Trophoblast cell (in vitro differentiated cells and primary cell): ENCODE data around the gene RPUSD2.

Experiments used
- DNase-seq, 2 donors: peaks; one replicate each; pipeline ENCODE4 v3.0.0-alpha.2; 2016
- H2AFZ ChIP-seq: 2 replicates; pipeline ENCODE4 v1.6.1; 2013; ENCODE audit warnings: low read length, moderate library complexity, mild to moderate bottlenecking; ENCODE audit not compliant: insufficient read depth, poor library complexity
- H2AK5ac ChIP-seq: 2 replicates; pipeline ENCODE4 v1.6.1; 2013; ENCODE audit warnings: mild to moderate bottlenecking, low read length
- H2BK120ac ChIP-seq: 2 replicates; pipeline ENCODE4 v1.6.1; 2013; ENCODE audit warnings: low read length, mild to moderate bottlenecking, moderate library complexity; ENCODE audit not compliant: insufficient read depth, poor library complexity
- H2BK12ac ChIP-seq: 2 replicates; pipeline ENCODE4 v1.6.1; 2013; ENCODE audit warnings: mild to moderate bottlenecking, low read length, moderate library complexity
- H2BK5ac ChIP-seq: 2 replicates; pipeline ENCODE4 v1.6.1; 2013; ENCODE audit warnings: low read length, low read depth, moderate library complexity, mild to moderate bottlenecking; ENCODE audit not compliant: poor library complexity
- H3K14ac ChIP-seq: 2 replicates; pipeline ENCODE4 v1.6.1; 2013; ENCODE audit warnings: mild to moderate bottlenecking, low read length
- H3K18ac ChIP-seq: 2 replicates; pipeline ENCODE4 v1.6.1; 2013; ENCODE audit warnings: mild to moderate bottlenecking, low read length
- H3K23ac ChIP-seq: 2 replicates; pipeline ENCODE4 v1.6.1; 2013; ENCODE audit warnings: low read length
- H3K27ac ChIP-seq: 2 replicates; pipeline ENCODE4 v1.5.1; 2013; ENCODE audit warnings: low read depth, mild to moderate bottlenecking, inconsistent platforms, low read length, moderate library complexity
- H3K27me3 ChIP-seq: 2 replicates; pipeline ENCODE4 v1.6.1; 2013; ENCODE audit warnings: inconsistent platforms, mild to moderate bottlenecking, low read length, moderate library complexity; ENCODE audit not compliant: insufficient read depth
- H3K36me3 ChIP-seq, 2 experiments: 1 replicate in 1 of 2; 2 replicates in 1 of 2; pipeline ENCODE4 v1.6.1; 2013; ENCODE audit warnings: low read length in 2 of 2, mild to moderate bottlenecking in 2 of 2, moderate library complexity in 1 of 2; ENCODE audit not compliant: insufficient read depth in 2 of 2, control insufficient read depth in 1 of 2
- H3K4ac ChIP-seq: 2 replicates; pipeline ENCODE4 v1.6.1; 2013; ENCODE audit warnings: low read depth, mild to moderate bottlenecking, low read length, moderate library complexity
- H3K4me1 ChIP-seq, 2 experiments: 1 replicate in 1 of 2; 2 replicates in 1 of 2; pipeline ENCODE4 v1.6.1; 2013; ENCODE audit warnings: low read length in 2 of 2, mild to moderate bottlenecking in 2 of 2, moderate library complexity in 1 of 2; ENCODE audit not compliant: insufficient read depth in 2 of 2, control insufficient read depth in 1 of 2
- H3K4me2 ChIP-seq: 2 replicates; pipeline ENCODE4 v1.6.1; 2013; ENCODE audit warnings: inconsistent platforms, mild to moderate bottlenecking, low read length, moderate library complexity
- H3K4me3 ChIP-seq: 2 replicates; pipeline ENCODE4 v1.5.1; 2013; ENCODE audit warnings: mild to moderate bottlenecking, low read depth, low read length, inconsistent platforms
- H3K79me1 ChIP-seq: one replicate; pipeline ENCODE4 v1.6.1; 2013; ENCODE audit warnings: low read length
- H3K79me2 ChIP-seq: 2 replicates; pipeline ENCODE4 v1.6.1; 2013; ENCODE audit warnings: low read length, mild to moderate bottlenecking; ENCODE audit not compliant: control insufficient read depth, insufficient read depth, poor library complexity
- H3K9ac ChIP-seq: 2 replicates; pipeline ENCODE4 v1.6.1; 2013; ENCODE audit warnings: mild to moderate bottlenecking, low read length
- H3K9me3 ChIP-seq: 2 replicates; pipeline ENCODE4 v1.6.1; 2013; ENCODE audit warnings: low read depth, mild to moderate bottlenecking, control low read depth, inconsistent platforms, low read length; ENCODE audit not compliant: insufficient read depth
- H4K12ac ChIP-seq: 2 replicates; pipeline ENCODE4 v1.6.1; 2013; ENCODE audit warnings: low read depth, mild to moderate bottlenecking, low read length, moderate library complexity
- H4K8ac ChIP-seq: 2 replicates; pipeline ENCODE4 v1.6.1; 2013; ENCODE audit warnings: low read depth, mild to moderate bottlenecking, low read length, moderate library complexity
- H4K91ac ChIP-seq: one replicate; pipeline ENCODE4 v1.6.1; 2013; ENCODE audit warnings: low read depth, mild to moderate bottlenecking, low read length, moderate library complexity
- WGBS: extraction: QIAGEN DNeasy Blood & Tissue Kit; methylation state at CpG from one replicate; pipeline ENCODE4 v1.1.7; 2013; ENCODE audit warnings: missing lambda C conversion rate; ENCODE audit not compliant: insufficient read length, insufficient coverage; ENCODE audit errors: extremely low coverage; 5-methylcytosine and 5-hydroxymethylcytosine counted together

Gene RPUSD2

DNA sequence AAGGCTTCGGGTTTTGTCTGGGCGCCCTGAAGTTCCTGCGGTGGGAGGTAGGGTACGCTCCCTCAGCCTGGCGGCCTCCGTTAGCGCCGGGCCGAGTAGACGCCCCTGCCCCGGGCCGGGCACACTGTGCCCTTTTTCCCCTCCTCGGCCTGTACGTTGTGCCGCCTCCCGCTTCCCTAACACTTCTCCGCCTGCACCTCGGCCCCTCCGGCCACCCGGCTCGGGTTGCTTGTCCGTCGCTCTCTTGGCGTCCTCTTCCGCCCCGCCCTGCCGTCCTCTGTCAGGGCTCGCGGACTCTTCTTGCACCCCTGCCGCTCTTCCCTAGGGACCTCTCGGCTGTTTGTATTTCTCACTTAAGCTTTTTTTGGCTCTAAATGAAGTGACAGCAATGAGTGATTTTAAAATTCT lies 25.3 kb downstream of the RPUSD2 start:
- no peak overlapping the region for H2AK5ac ChIP-seq
- peak overlapping the region; percentile 85 for H3K9ac ChIP-seq
- no peaks in the 10 kb centered on the region for H3K36me3 ChIP-seq
- no peaks in the 10 kb centered on the region for H3K9me3 ChIP-seq
- peak overlapping the region; percentile 32 for H4K91ac ChIP-seq
- DNase-seq, result peak; percentile 51 to 61
- peak overlapping the region; percentile 96 for H2AFZ ChIP-seq
- peak overlapping the region; percentile 74 for H3K4me2 ChIP-seq
- peak overlapping the region; percentile 92 for H3K4me3 ChIP-seq
- H4K8ac ChIP-seq, result peak overlapping the region; percentile 51
- H3K79me2 ChIP-seq, result peaks cover 5% of the 10 kb centered on the region
- H3K4me1 ChIP-seq, result no peaks in the 10 kb centered on the region
- no peak overlapping the region for H2BK12ac ChIP-seq
- H4K12ac ChIP-seq, result peak overlapping the region; percentile 73
- H3K79me1 ChIP-seq, result peaks cover 3% of the 10 kb centered on the region
- peak overlapping the region; percentile 54 for H3K18ac ChIP-seq
- H3K14ac ChIP-seq, result peak overlapping the region; percentile 59
- no CpG with 5 or more reads among the region's 31 CpGs for WGBS
- H3K27me3 ChIP-seq, result no peaks in the 10 kb centered on the region
- peak overlapping the region; percentile 4 for H2BK120ac ChIP-seq
- no peak overlapping the region for H3K4ac ChIP-seq
- H2BK5ac ChIP-seq, result peak overlapping the region; percentile 94
- H3K27ac ChIP-seq, result peak overlapping the region; percentile 86
- H3K23ac ChIP-seq, result no peak overlapping the region

GRCh38 chr15:40595219-40595618 lies 26.1 kb downstream of the RPUSD2 start:
- H3K79me2 ChIP-seq, result peaks cover 5% of the 10 kb centered on the region
- WGBS, result 100% methylated on average over 4 of the region's 5 CpGs
- H2AFZ ChIP-seq, result no peak overlapping the region
- H3K4me1 ChIP-seq, result no peaks in the 10 kb centered on the region
- no peak overlapping the region for H2BK5ac ChIP-seq
- no peak overlapping the region for H3K14ac ChIP-seq
- H3K9ac ChIP-seq, result no peak overlapping the region
- no peak overlapping the region for H4K91ac ChIP-seq
- no peaks in the 10 kb centered on the region for H3K27me3 ChIP-seq
- H2BK120ac ChIP-seq, result no peak overlapping the region
- no peak overlapping the region for H3K4ac ChIP-seq
- no peak overlapping the region for H3K27ac ChIP-seq
- H3K4me2 ChIP-seq, result peak overlapping the region; percentile 74
- DNase-seq, result no peak
- no peak overlapping the region for H2AK5ac ChIP-seq
- no peak overlapping the region for H3K18ac ChIP-seq
- no peaks in the 10 kb centered on the region for H3K9me3 ChIP-seq
- H2BK12ac ChIP-seq, result no peak overlapping the region
- no peak overlapping the region for H3K23ac ChIP-seq
- no peak overlapping the region for H3K4me3 ChIP-seq
- H3K79me1 ChIP-seq, result peaks cover 3% of the 10 kb centered on the region
- H4K12ac ChIP-seq, result no peak overlapping the region
- H4K8ac ChIP-seq, result no peak overlapping the region
- H3K36me3 ChIP-seq, result no peaks in the 10 kb centered on the region

- H3K14ac ChIP-seq, result no peak overlapping the region
- H3K4me1 ChIP-seq, result no peaks in the 10 kb centered on the region
- no peak overlapping the region for H3K9ac ChIP-seq
- no CpG with 5 or more reads among the region's 5 CpGs for WGBS
- no peak overlapping the region for H2AK5ac ChIP-seq
- no peak overlapping the region for H4K8ac ChIP-seq
- H3K4me3 ChIP-seq, result no peak overlapping the region
- no peak overlapping the region for H3K4ac ChIP-seq
- H2BK12ac ChIP-seq, result no peak overlapping the region
- H3K79me2 ChIP-seq, result peaks cover 5% of the 10 kb centered on the region
- no peaks in the 10 kb centered on the region for H3K36me3 ChIP-seq
- no peak overlapping the region for H4K91ac ChIP-seq
- no peak overlapping the region for H2BK120ac ChIP-seq
- no peak overlapping the region for H3K23ac ChIP-seq
- H2BK5ac ChIP-seq, result no peak overlapping the region
- H2AFZ ChIP-seq, result no peak overlapping the region
- no peak for DNase-seq
- H3K27me3 ChIP-seq, result no peaks in the 10 kb centered on the region
- H3K9me3 ChIP-seq, result no peaks in the 10 kb centered on the region
- H3K79me1 ChIP-seq, result peaks cover 3% of the 10 kb centered on the region
- no peak overlapping the region for H4K12ac ChIP-seq
- H3K27ac ChIP-seq, result no peak overlapping the region
- H3K18ac ChIP-seq, result no peak overlapping the region
- no peak overlapping the region for H3K4me2 ChIP-seq
Observed at GRCh38 chr15:40595773-40596172, 26.7 kb downstream of the RPUSD2 start.

- no peak overlapping the region for H3K4me3 ChIP-seq
- H2AK5ac ChIP-seq, result no peak overlapping the region
- H3K9me3 ChIP-seq, result no peaks in the 10 kb centered on the region
- no peaks in the 10 kb centered on the region for H3K27me3 ChIP-seq
- no peak overlapping the region for H4K8ac ChIP-seq
- H3K79me1 ChIP-seq, result peaks cover 3% of the 10 kb centered on the region
- H3K36me3 ChIP-seq, result no peaks in the 10 kb centered on the region
- H4K12ac ChIP-seq, result no peak overlapping the region
- no peak overlapping the region for H3K23ac ChIP-seq
- no peak overlapping the region for H3K18ac ChIP-seq
- H2BK120ac ChIP-seq, result no peak overlapping the region
- H3K4me1 ChIP-seq, result no peaks in the 10 kb centered on the region
- no peak overlapping the region for H3K4me2 ChIP-seq
- H2BK5ac ChIP-seq, result no peak overlapping the region
- no CpG with 5 or more reads among the region's 2 CpGs for WGBS
- no peak overlapping the region for H3K14ac ChIP-seq
- no peak overlapping the region for H3K9ac ChIP-seq
- H3K79me2 ChIP-seq, result peaks cover 5% of the 10 kb centered on the region
- H4K91ac ChIP-seq, result no peak overlapping the region
- H2BK12ac ChIP-seq, result no peak overlapping the region
- H3K4ac ChIP-seq, result no peak overlapping the region
- H3K27ac ChIP-seq, result no peak overlapping the region
- no peak for DNase-seq
- no peak overlapping the region for H2AFZ ChIP-seq
Observed at GRCh38 chr15:40597024-40597423, 27.9 kb downstream of the RPUSD2 start.
